HG03103 (cell line): Measurements from ENCODE around the gene COPZ1.

Experiments
- ATAC-seq: cut with Tn5 transposase; IDR thresholded peaks from one replicate; pipeline ENCODE4 v1.9.1; 2021; ENCODE audit warnings: low read depth; ENCODE audit not compliant: unreplicated experiment

Gene COPZ1

GRCh38 chr12:54374562-54375258 is 49.8 kb downstream of the COPZ1 start:
- ATAC-seq, result no peak

- no peak for ATAC-seq
These were observed 50.3 kb downstream of the COPZ1 start for GRCh38 chr12:54375259-54375579.

GRCh38 chr12:54376596-54376995 is 51.7 kb downstream of the COPZ1 start:
- no peak for ATAC-seq

GRCh38 chr12:54377007-54377406 is 52.1 kb downstream of the COPZ1 start:
- ATAC-seq, result no peak

- no peak for ATAC-seq
These were observed 53.0 kb downstream of the COPZ1 start for GRCh38 chr12:54377797-54378515.

GRCh38 chr12:54378796-54379397 is 54.0 kb downstream of the COPZ1 start:
- no peak for ATAC-seq

GRCh38 chr12:54379398-54380201 is 54.7 kb downstream of the COPZ1 start:
- ATAC-seq, result no peak

GRCh38 chr12:54381136-54381535 is 56.2 kb downstream of the COPZ1 start:
- ATAC-seq, result no peak

GRCh38 chr12:54383041-54383609 is 58.2 kb downstream of the COPZ1 start:
- ATAC-seq, result no peak

- ATAC-seq, result no peak
These were observed 59.7 kb downstream of the COPZ1 start, which contains the start of gene ZNF385A for GRCh38 chr12:54384591-54385041. TSS of gene ZNF385A (minus strand) at chr12:54384733. CDS start at chr12:54384514, 219 bp downstream.

- no peak for ATAC-seq
These were observed 60.5 kb downstream of the COPZ1 start for GRCh38 chr12:54385251-54385914.

- ATAC-seq, result no peak
These were observed 61.6 kb downstream of the COPZ1 start for GRCh38 chr12:54386403-54387113.

- ATAC-seq, result no peak
These were observed 62.2 kb downstream of the COPZ1 start for GRCh38 chr12:54387114-54387467.

- ATAC-seq, result no peak
These were observed 63.6 kb downstream of the COPZ1 start for GRCh38 chr12:54388237-54389133.

GRCh38 chr12:54389134-54389508 is 64.2 kb downstream of the COPZ1 start:
- no peak for ATAC-seq

GRCh38 chr12:54389607-54390175 is 64.8 kb downstream of the COPZ1 start:
- no peak for ATAC-seq

- no peak for ATAC-seq
These were observed 65.3 kb downstream of the COPZ1 start for GRCh38 chr12:54390176-54390667.
